IMR-90 (cell line): ENCODE measurements around the gene PIK3CB. TPM values are rescaled to one million over a fixed set of nuclear protein-coding genes. Genes with fewer than 3 reads are reported as not detected.

Experiments used
- ATAC-seq: fragments of 200-7000 bp; cut with Tn5 transposase; 2 replicates; pipeline ENCODE4 v1.9.1; 2020; ENCODE audit warnings: low read depth, mild to moderate bottlenecking, moderate library complexity
- BruUV-seq: library from RNA; stranded (reverse); fragments of 400-500 nt; replicated peaks from 2 replicates; lab custom pipeline; 2021; lab: Mats Ljungman, UMichigan
- CTCF ChIA-PET: fragments of 300-600 bp; formaldehyde crosslinking; extraction: SDS; loops from one replicate; lab custom pipeline; 2021; ENCODE audit warnings: antibody characterized with exemption; lab: Yijun Ruan, JAX
- POLR2A ChIA-PET: fragments of 300-600 bp; sonication (Branson Sonifier 250); formaldehyde crosslinking; loops from one replicate; lab custom pipeline; 2022; ENCODE audit warnings: antibody characterized with exemption; ENCODE audit not compliant: unreplicated experiment; lab: Charles Lee
- DNase-seq: peaks from one replicate; pipeline ENCODE4 v3.0.0; 2013
- H2AFZ ChIP-seq: replicated peaks from 2 replicates; pipeline ENCODE3; 2013; ENCODE audit warnings: low read length, mild to moderate bottlenecking; ENCODE audit not compliant: poor library complexity
- H2AK5ac ChIP-seq: 2 replicates; pipeline ENCODE4 v1.6.1; 2013; ENCODE audit warnings: low read depth, low read length, inconsistent platforms
- H2AK9ac ChIP-seq: replicated peaks from 2 replicates; pipeline ENCODE3; 2013; ENCODE audit warnings: mild to moderate bottlenecking, low read depth, low read length, moderate library complexity; ENCODE audit not compliant: poor library complexity
- H2BK120ac ChIP-seq: 2 replicates; pipeline ENCODE4 v1.6.1; 2013; ENCODE audit warnings: low read depth, low read length, inconsistent platforms
- H2BK15ac ChIP-seq: 3 replicates; pipeline ENCODE4 v1.6.1; 2013; ENCODE audit warnings: low read depth, low read length, inconsistent platforms
- H2BK20ac ChIP-seq: 2 replicates; pipeline ENCODE4 v1.6.1; 2013; ENCODE audit warnings: low read depth, mild to moderate bottlenecking, inconsistent platforms, low read length, moderate library complexity
- H2BK5ac ChIP-seq: 2 replicates; pipeline ENCODE4 v1.6.1; 2013; ENCODE audit warnings: mild to moderate bottlenecking, low read depth, low read length, inconsistent platforms; ENCODE audit not compliant: poor library complexity, severe bottlenecking
- H3K14ac ChIP-seq: replicated peaks from 2 replicates; pipeline ENCODE4 v1.6.1; 2013; ENCODE audit warnings: low read depth, low read length, inconsistent platforms
- H3K18ac ChIP-seq: 2 replicates; pipeline ENCODE4 v1.6.1; 2013; ENCODE audit warnings: low read depth, low read length, control low read depth
- H3K23ac ChIP-seq: 2 replicates; pipeline ENCODE4 v1.6.1; 2013; ENCODE audit warnings: low read depth, low read length, inconsistent platforms
- H3K27ac ChIP-seq: 2 replicates; pipeline ENCODE4 v1.5.1; 2013; ENCODE audit warnings: mild to moderate bottlenecking, control low read depth, low read length; ENCODE audit not compliant: insufficient read depth
- H3K27me3 ChIP-seq: 2 replicates; pipeline ENCODE4 v1.6.1; 2013; ENCODE audit warnings: low read length; ENCODE audit not compliant: control insufficient read depth, insufficient read depth
- H3K36me3 ChIP-seq: 2 replicates; pipeline ENCODE4 v1.6.1; 2013; ENCODE audit warnings: low read length, mixed read lengths; ENCODE audit not compliant: control insufficient read depth, insufficient read depth
- H3K4ac ChIP-seq: 2 replicates; pipeline ENCODE4 v1.6.1; 2013; ENCODE audit warnings: low read depth, low read length, inconsistent platforms
- H3K4me1 ChIP-seq: 2 replicates; pipeline ENCODE4 v1.6.1; 2013; ENCODE audit warnings: low read length, mixed read lengths; ENCODE audit not compliant: control insufficient read depth, insufficient read depth
- H3K4me2 ChIP-seq: 2 replicates; pipeline ENCODE4 v1.6.1; 2013; ENCODE audit warnings: low read depth, mild to moderate bottlenecking, control low read depth, low read length, moderate library complexity
- H3K4me3 ChIP-seq: 2 replicates; pipeline ENCODE4 v1.5.1; 2013; ENCODE audit warnings: low read depth, mild to moderate bottlenecking, control low read depth, low read length, moderate library complexity; ENCODE audit not compliant: insufficient read depth
- H3K56ac ChIP-seq: 2 replicates; pipeline ENCODE4 v1.6.1; 2013; ENCODE audit warnings: low read length, inconsistent platforms; ENCODE audit not compliant: insufficient read depth; ENCODE audit errors: extremely low read depth
- H3K79me1 ChIP-seq, 2 experiments: 2 replicates each; pipeline ENCODE4 v1.6.1; 2013; ENCODE audit warnings: low read length in 2 of 2, inconsistent platforms in 1 of 2, low read depth in 1 of 2
- H3K9ac ChIP-seq: 2 replicates; pipeline ENCODE4 v1.6.1; 2013; ENCODE audit warnings: low read depth, low read length, control low read depth
- H3K9me1 ChIP-seq: 2 replicates; pipeline ENCODE4 v1.6.1; 2013; ENCODE audit warnings: low read length, inconsistent platforms; ENCODE audit not compliant: insufficient read depth
- H3K9me3 ChIP-seq: 2 replicates; pipeline ENCODE4 v1.6.1; 2013; ENCODE audit warnings: low read length; ENCODE audit not compliant: control insufficient read depth, insufficient read depth
- H4K20me1 ChIP-seq: 2 replicates; pipeline ENCODE4 v1.6.1; 2013; ENCODE audit warnings: low read length, inconsistent platforms; ENCODE audit not compliant: insufficient read depth
- H4K5ac ChIP-seq: 2 replicates; pipeline ENCODE4 v1.6.1; 2013; ENCODE audit warnings: mild to moderate bottlenecking, low read depth, low read length, control low read depth
- H4K8ac ChIP-seq, 2 experiments: 2 replicates each; pipeline ENCODE4 v1.6.1; 2013; ENCODE audit warnings: low read depth in 2 of 2, low read length in 2 of 2, control low read depth in 1 of 2, inconsistent platforms in 1 of 2
- H4K91ac ChIP-seq: 2 replicates; pipeline ENCODE4 v1.6.1; 2013; ENCODE audit warnings: low read depth, low read length, inconsistent platforms; ENCODE audit not compliant: insufficient read depth
- BHLHE40 ChIP-seq: fragments of 150-350 bp; IDR thresholded peaks from 2 replicates; pipeline ENCODE4 v1.6.1; 2016; ENCODE audit warnings: mild to moderate bottlenecking, low read depth, low read length
- CEBPB ChIP-seq: IDR thresholded peaks from 2 replicates; pipeline ENCODE4 v1.6.1; 2012; ENCODE audit warnings: low read depth, low read length, improper control_type of control experiment
- CHD1 ChIP-seq: IDR thresholded peaks from 2 replicates; pipeline ENCODE4 v1.6.1; 2012; ENCODE audit warnings: low read depth, low read length, improper control_type of control experiment
- CTCF ChIP-seq: conservative IDR thresholded peaks from 2 replicates; pipeline ENCODE4 v1.5.1; 2012; ENCODE audit warnings: mild to moderate bottlenecking, low read depth, low read length, improper control_type of control experiment
- ELK1 ChIP-seq: fragments of 150-350 bp; IDR thresholded peaks from 2 replicates; pipeline ENCODE4 v1.6.1; 2016; ENCODE audit warnings: low read depth, mild to moderate bottlenecking, low read length, moderate library complexity, borderline replicate concordance
- FOS ChIP-seq: fragments of 150-350 bp; IDR thresholded peaks from 2 replicates; pipeline ENCODE4 v1.6.1; 2016; ENCODE audit warnings: low read depth, low read length
- MAFK ChIP-seq: IDR thresholded peaks from 2 replicates; pipeline ENCODE4 v1.6.1; 2012; ENCODE audit warnings: low read depth, low read length, improper control_type of control experiment
- MAZ ChIP-seq: IDR thresholded peaks from 2 replicates; pipeline ENCODE4 v1.6.1; 2012; ENCODE audit warnings: low read depth, mild to moderate bottlenecking, low read length, improper control_type of control experiment, moderate library complexity, borderline replicate concordance
- MXI1 ChIP-seq: IDR thresholded peaks from 2 replicates; pipeline ENCODE4 v1.6.1; 2012; ENCODE audit warnings: low read depth, mild to moderate bottlenecking, low read length, moderate library complexity, borderline replicate concordance
- NFE2L2 ChIP-seq: fragments of 150-350 bp; IDR thresholded peaks from 2 replicates; pipeline ENCODE4 v1.6.1; 2016; ENCODE audit warnings: low read depth, mild to moderate bottlenecking, low read length
- POLR2A ChIP-seq: IDR thresholded peaks from 2 replicates; pipeline ENCODE4 v1.6.1; 2012; ENCODE audit warnings: mild to moderate bottlenecking, low read depth, low read length
- RAD21 ChIP-seq: IDR thresholded peaks from 2 replicates; pipeline ENCODE4 v1.6.1; 2012; ENCODE audit warnings: low read length, improper control_type of control experiment
- RCOR1 ChIP-seq: IDR thresholded peaks from 2 replicates; pipeline ENCODE4 v1.6.1; 2012; ENCODE audit warnings: mild to moderate bottlenecking, low read length, improper control_type of control experiment; ENCODE audit not compliant: insufficient replicate concordance
- RFX5 ChIP-seq: IDR thresholded peaks from 2 replicates; pipeline ENCODE4 v1.8.0; 2012; ENCODE audit warnings: low read depth, mild to moderate bottlenecking, low read length, moderate library complexity
- SMC3 ChIP-seq: fragments of 150-350 bp; IDR thresholded peaks from 2 replicates; pipeline ENCODE4 v1.6.1; 2016; ENCODE audit warnings: low read depth, mild to moderate bottlenecking, antibody characterized with exemption, low read length, moderate library complexity
- USF2 ChIP-seq: fragments of 150-350 bp; IDR thresholded peaks from 2 replicates; pipeline ENCODE4 v1.6.1; 2017; ENCODE audit warnings: mild to moderate bottlenecking, antibody characterized with exemption, low read length, low read depth
- dilution Hi-C: fragments of 300-500 bp; cut with HindIII; formaldehyde crosslinking; loops from one replicate; pipeline ENCODE4 v1.14.3; 2018; ENCODE audit warnings: low sequenced_read_pairs; ENCODE audit not compliant: unreplicated experiment
- in situ Hi-C: fragments of 300-500 bp; cut with MboI; formaldehyde crosslinking; loops from 3 replicates; pipeline ENCODE4 v1.14.3; 2019; ENCODE audit warnings: low sequenced_read_pairs, inconsistent platforms, mixed read lengths
- intact Hi-C: fragments of 100-400 bp; cut with micrococcal nuclease; formaldehyde crosslinking; loops from 2 replicates; pipeline ENCODE4 v1.10.0; 2022
- polyA plus RNA-seq, 3 experiments: library from polyadenylated mRNA; depleted of rRNA; stranded (reverse); fragments of >200 nt; gene quantifications; 2 replicates each; pipeline ENCODE4 v1.2.3, GENCODE V29; 2012; ENCODE audit warnings: low replicate concordance in 1 of 3
- total RNA-seq: library from RNA; depleted of rRNA; stranded (reverse); fragments of >200 nt; gene quantifications from 2 replicates; pipeline ENCODE4 v1.2.3, GENCODE V29; 2012

The PIK3CB gene
- total and polyA plus RNA-seq, 2 of the 4 experiments (the other 2 are of a cell fraction), result 6.3 to 6.8 TPM

- no peak overlapping the region for H3K18ac ChIP-seq
- BruUV-seq, result no TSS peak
- peaks cover 13% of the 10 kb centered on the region; the same call in 1 of the 2 replicates for H3K36me3 ChIP-seq
- dilution Hi-C loops, result no loop called here
- TF ChIP-seq CHD1 (no peak), CTCF (no peak), MAZ (no peak), NFE2L2 (no peak), ELK1 (no peak), CEBPB (no peak), MXI1 (no peak), USF2 (no peak), RCOR1 (no peak), SMC3 (no peak), RFX5 (no peak), RAD21 (no peak), BHLHE40 (no peak), MAFK (no peak), FOS (no peak), POLR2A (no peak)
- H2AK9ac ChIP-seq, result no peak overlapping the region
- no peak overlapping the region for H2BK120ac ChIP-seq
- no peak overlapping the region for H2BK20ac ChIP-seq
- H3K79me1 ChIP-seq, result no peaks in the 10 kb centered on the region
- H3K4me3 ChIP-seq, result no peak overlapping the region
- no peak overlapping the region for H3K14ac ChIP-seq
- H2AK5ac ChIP-seq, result no peak overlapping the region
- H2BK15ac ChIP-seq, result no peak overlapping the region
- ATAC-seq (no peak), DNase-seq (no peak)
- peaks cover 17% of the 10 kb centered on the region for H3K9me3 ChIP-seq
- intact Hi-C loops, result no loop called here
- H3K4me2 ChIP-seq, result no peak overlapping the region
- H4K8ac ChIP-seq, result no peak overlapping the region
- H3K9me1 ChIP-seq, result no peaks in the 10 kb centered on the region
- H4K20me1 ChIP-seq, result no peaks in the 10 kb centered on the region
- no peak overlapping the region for H4K5ac ChIP-seq
- in situ Hi-C loops, result no loop called here
- ChIA-PET CTCF (no interaction called here), POLR2A (no interaction called here)
- H4K91ac ChIP-seq, result no peak overlapping the region
- no peak overlapping the region for H3K23ac ChIP-seq
- H3K27me3 ChIP-seq, result no peaks in the 10 kb centered on the region
- no peak overlapping the region for H2AFZ ChIP-seq
- no peak overlapping the region for H3K9ac ChIP-seq
- H3K27ac ChIP-seq, result no peak overlapping the region
- H3K56ac ChIP-seq, result no peak overlapping the region
- H3K4ac ChIP-seq, result no peak overlapping the region
- no peaks in the 10 kb centered on the region for H3K4me1 ChIP-seq
- no peak overlapping the region for H2BK5ac ChIP-seq
These were observed 188.7 kb downstream of the PIK3CB start for GRCh38 chr3:138646008-138646407.
